Measurements from ENCODE around the gene PRRX1.

- TF ChIP-seq, protein P1, sequence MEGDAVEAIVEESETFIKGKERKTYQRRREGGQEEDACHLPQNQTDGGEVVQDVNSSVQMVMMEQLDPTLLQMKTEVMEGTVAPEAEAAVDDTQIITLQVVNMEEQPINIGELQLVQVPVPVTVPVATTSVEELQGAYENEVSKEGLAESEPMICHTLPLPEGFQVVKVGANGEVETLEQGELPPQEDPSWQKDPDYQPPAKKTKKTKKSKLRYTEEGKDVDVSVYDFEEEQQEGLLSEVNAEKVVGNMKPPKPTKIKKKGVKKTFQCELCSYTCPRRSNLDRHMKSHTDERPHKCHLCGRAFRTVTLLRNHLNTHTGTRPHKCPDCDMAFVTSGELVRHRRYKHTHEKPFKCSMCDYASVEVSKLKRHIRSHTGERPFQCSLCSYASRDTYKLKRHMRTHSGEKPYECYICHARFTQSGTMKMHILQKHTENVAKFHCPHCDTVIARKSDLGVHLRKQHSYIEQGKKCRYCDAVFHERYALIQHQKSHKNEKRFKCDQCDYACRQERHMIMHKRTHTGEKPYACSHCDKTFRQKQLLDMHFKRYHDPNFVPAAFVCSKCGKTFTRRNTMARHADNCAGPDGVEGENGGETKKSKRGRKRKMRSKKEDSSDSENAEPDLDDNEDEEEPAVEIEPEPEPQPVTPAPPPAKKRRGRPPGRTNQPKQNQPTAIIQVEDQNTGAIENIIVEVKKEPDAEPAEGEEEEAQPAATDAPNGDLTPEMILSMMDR (conservative IDR thresholded peaks at IDR 0.05), result no peak
- TF ChIP-seq ZFX (IDR thresholded peaks at IDR 0.05), result no peak
Measured at GRCh38 chr1:170714163-170714562, 50.2 kb downstream of the PRRX1 start.
